Large intestine (tissue), 3 donors: Measurements from ENCODE around the gene KDM2B. TPM values are rescaled to one million over a fixed set of nuclear protein-coding genes. Genes with fewer than 3 reads are reported as not detected.
"Not testable (repeated sequence)": the region's sequence is repeated elsewhere in the genome, so short reads cannot be mapped to it uniquely, and the experiment has no call there.

Experiments
- DNase-seq, 2 donors: peaks; one replicate each; pipeline versions ENCODE4 v3.0.0 to v3.0.0-alpha.2; 2013
- H3K27ac ChIP-seq: one replicate; pipeline ENCODE4 v1.5.1; 2013; ENCODE audit warnings: low read length
- H3K27me3 ChIP-seq: 2 replicates; pipeline ENCODE4 v1.6.1; 2013; ENCODE audit warnings: low read length; ENCODE audit not compliant: control insufficient read depth, insufficient read depth
- H3K36me3 ChIP-seq: 2 replicates; pipeline ENCODE4 v1.6.1; 2013; ENCODE audit warnings: low read length; ENCODE audit not compliant: control insufficient read depth, insufficient read depth
- H3K4me1 ChIP-seq: one replicate; pipeline ENCODE4 v1.6.1; 2013; ENCODE audit warnings: low read length; ENCODE audit not compliant: control insufficient read depth, insufficient read depth
- H3K4me3 ChIP-seq: one replicate; pipeline ENCODE4 v1.5.1; 2013; ENCODE audit warnings: low read length
- H3K9me3 ChIP-seq: one replicate; pipeline ENCODE4 v1.6.1; 2013; ENCODE audit warnings: mild to moderate bottlenecking, low read depth, low read length, moderate library complexity; ENCODE audit not compliant: control insufficient read depth
- WGBS: methylation state at CpG from one replicate; pipeline ENCODE4 v1.1.5; 2013; ENCODE audit warnings: low lambda C conversion rate; ENCODE audit not compliant: insufficient coverage; 5-methylcytosine and 5-hydroxymethylcytosine counted together
- polyA plus RNA-seq: library from polyadenylated mRNA; unstranded; fragments of 120-200 nt; gene quantifications from one replicate; pipeline ENCODE4 v1.2.1, GENCODE V29; 2013

Gene KDM2B
- polyA plus RNA-seq, 1 donor, result 22.3 TPM

DNA sequence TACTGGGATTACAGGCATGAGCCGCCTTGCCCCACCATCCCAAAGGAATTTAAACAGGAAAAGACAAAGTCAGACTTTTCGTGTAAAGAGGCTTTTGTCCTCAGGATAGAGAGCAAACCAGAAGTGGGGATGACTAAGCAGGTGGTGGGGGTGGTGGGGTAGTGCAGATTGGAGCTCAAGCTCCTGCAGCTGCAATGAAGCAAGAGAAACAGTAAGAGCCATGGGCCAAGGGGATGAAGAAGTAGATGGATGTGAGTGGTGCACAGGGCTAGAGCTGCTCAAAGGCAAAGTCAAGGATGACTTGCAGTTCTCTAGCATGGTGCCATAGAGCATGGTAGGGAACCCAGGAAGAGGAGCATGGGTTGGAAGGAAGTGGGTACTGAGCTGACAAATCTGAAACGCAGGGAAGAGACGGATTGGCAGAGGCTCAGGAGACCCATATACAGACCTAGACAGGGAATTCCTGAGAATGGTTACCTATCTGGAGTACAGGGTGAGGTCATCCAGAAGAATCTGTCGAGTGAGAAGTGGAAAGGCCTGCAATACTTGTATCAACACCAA lies 192.3 kb downstream of the KDM2B start:
- WGBS, result 63% methylated on average over 2 of the region's 5 CpGs
- H3K27me3 ChIP-seq, result no peaks in the 10 kb centered on the region
- no peak for DNase-seq
- H3K4me3 ChIP-seq, result no peak overlapping the region
- H3K9me3 ChIP-seq, result no peaks in the 10 kb centered on the region
- H3K4me1 ChIP-seq, result peaks cover 2% of the 10 kb centered on the region
- H3K36me3 ChIP-seq, result no peaks in the 10 kb centered on the region
- H3K27ac ChIP-seq, result no peak overlapping the region

DNA sequence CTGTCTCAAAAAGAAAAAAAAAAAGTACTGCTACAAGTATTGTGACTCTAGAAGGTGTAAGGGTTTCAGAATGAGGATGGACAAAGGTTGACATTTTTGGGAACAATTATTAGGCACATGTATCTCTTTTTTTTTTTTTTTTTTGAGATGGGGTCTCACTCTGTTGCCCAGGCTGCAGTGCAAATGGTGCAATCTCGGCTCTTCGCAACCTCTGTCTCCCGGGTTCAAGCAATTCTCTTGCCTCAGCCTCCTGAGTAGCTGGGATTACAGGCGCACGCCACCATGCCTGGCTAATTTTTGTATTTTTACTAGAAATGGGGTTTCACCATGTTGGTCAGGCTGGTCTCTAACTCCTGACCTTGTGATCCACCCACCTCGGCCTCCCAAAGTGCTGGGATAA lies 195.9 kb downstream of the KDM2B start:
- no CpG with 5 or more reads among the region's 6 CpGs for WGBS
- H3K9me3 ChIP-seq, H3K36me3 ChIP-seq, H3K27me3 ChIP-seq, H3K4me3 ChIP-seq, H3K4me1 ChIP-seq, DNase-seq, H3K27ac ChIP-seq: not testable (repeated sequence)

DNA sequence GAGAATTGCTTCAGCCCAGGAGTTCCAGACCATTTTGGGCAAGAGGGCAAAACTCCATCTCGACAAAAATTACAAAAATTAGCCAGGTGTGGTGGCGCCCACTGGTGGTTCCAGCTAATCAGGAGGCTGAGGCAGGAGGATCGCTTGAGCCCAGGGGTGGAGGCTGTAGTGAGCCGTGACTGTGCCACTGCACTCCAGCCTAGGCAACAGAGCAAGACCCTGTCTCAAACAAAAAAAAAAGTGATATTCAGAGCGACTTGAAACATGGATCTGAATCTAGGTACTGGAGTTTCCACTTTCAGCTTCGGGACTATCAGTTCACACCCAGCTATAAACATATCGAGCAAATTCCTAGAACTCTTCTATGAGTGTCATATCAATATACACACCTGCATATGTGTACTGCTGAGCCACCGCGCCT lies 197.2 kb downstream of the KDM2B start:
- peak; percentile 15 to 67 for DNase-seq
- H3K4me3 ChIP-seq, result no peak overlapping the region

GRCh38 chr12:121379945-121380344 lies 200.9 kb downstream of the KDM2B start:
- Histone ChIP-seq H3K27ac (no peak overlapping the region), H3K4me1 (peaks cover 8% of the 10 kb centered on the region), H3K9me3 (no peaks in the 10 kb centered on the region), H3K36me3 (no peaks in the 10 kb centered on the region), H3K4me3 (no peak overlapping the region), H3K27me3 (no peaks in the 10 kb centered on the region)
- DNase-seq, result no peak
- 40% methylated on average over 1 of the region's 10 CpGs for WGBS

More for the DNA sequence above, 197.2 kb downstream of the KDM2B start:
- Histone ChIP-seq H3K36me3 (no peaks in the 10 kb centered on the region), H3K27me3 (no peaks in the 10 kb centered on the region), H3K9me3 (no peaks in the 10 kb centered on the region), H3K4me1 (peaks cover 3% of the 10 kb centered on the region), H3K27ac (no peak overlapping the region)
- WGBS, result no CpG with 5 or more reads among the region's 9 CpGs

Other genes with a start within 250 kb of the KDM2B start
- gene ANAPC5, start 228.6 kb downstream of the KDM2B start, polyA plus RNA-seq, result 138 TPM
- 39.2 TPM for gene RNF34, start 180.9 kb downstream of the KDM2B start, polyA plus RNA-seq
- 37.4 TPM for gene ORAI1, start 45.5 kb upstream of the KDM2B start, polyA plus RNA-seq
- gene MORN3, start 88.6 kb upstream of the KDM2B start, polyA plus RNA-seq, result 3.5 TPM
- gene TMEM120B, start 131.7 kb upstream of the KDM2B start, polyA plus RNA-seq, result 14.9 TPM
- 53.6 TPM for gene RHOF, start 212.7 kb upstream of the KDM2B start, polyA plus RNA-seq
- gene SETD1B, start 223.0 kb upstream of the KDM2B start, polyA plus RNA-seq, result 14.2 TPM